H1 (cell line): ENCODE measurements around the gene MPP3. TPM values are rescaled to one million over a fixed set of nuclear protein-coding genes. Genes with fewer than 3 reads are reported as not detected.

Experiments used
- CTCF ChIA-PET: fragments of 300-600 bp; sonication (Branson Sonifier 250); formaldehyde crosslinking; loops from one replicate; lab custom pipeline; 2021; ENCODE audit not compliant: partially characterized antibody; lab: Charles Lee
- POLR2A ChIA-PET: fragments of 300-600 bp; sonication (Branson Sonifier 250); formaldehyde crosslinking; loops from one replicate; lab custom pipeline; 2021; ENCODE audit warnings: inconsistent platforms; ENCODE audit not compliant: partially characterized antibody; lab: Charles Lee
- DNase-seq, 2 experiments: peaks; one replicate each; pipeline versions ENCODE4 v3.0.0 to v3.0.0-alpha.2; 2010 to 2022; ENCODE audit warnings: low spot score in 2 of 2, low read depth in 1 of 2, mixed read lengths in 1 of 2
- FAIRE-seq: peaks from 2 replicates; lab custom pipeline; 2011; peaks lifted over from hg19 to GRCh38; lab: Jason Lieb, UNC
- H2AFZ ChIP-seq: 2 replicates; pipeline ENCODE4 v1.8.1; 2012; ENCODE audit warnings: low read length, inconsistent platforms
- H2AK5ac ChIP-seq: 2 replicates; pipeline ENCODE4 v1.6.1; 2013; ENCODE audit warnings: low read depth, low read length
- H2BK120ac ChIP-seq: replicated peaks from 2 replicates; pipeline ENCODE3; 2013; ENCODE audit warnings: low read depth, low read length, inconsistent platforms
- H2BK12ac ChIP-seq: 2 replicates; pipeline ENCODE4 v1.6.1; 2013; ENCODE audit warnings: low read depth, low read length
- H2BK15ac ChIP-seq: 2 replicates; pipeline ENCODE4 v1.6.1; 2013; ENCODE audit warnings: low read length
- H2BK20ac ChIP-seq: 2 replicates; pipeline ENCODE4 v1.6.1; 2013; ENCODE audit warnings: low read length
- H2BK5ac ChIP-seq: 2 replicates; pipeline ENCODE4 v1.6.1; 2013; ENCODE audit warnings: low read depth, low read length
- H3K14ac ChIP-seq: 2 replicates; pipeline ENCODE4 v1.6.1; 2013; ENCODE audit warnings: inconsistent platforms; ENCODE audit not compliant: insufficient read length
- H3K18ac ChIP-seq: 2 replicates; pipeline ENCODE4 v1.6.1; 2013; ENCODE audit warnings: low read length; ENCODE audit errors: extremely low read depth
- H3K23ac ChIP-seq: 2 replicates; pipeline ENCODE4 v1.6.1; 2013; ENCODE audit warnings: inconsistent platforms; ENCODE audit not compliant: insufficient read length
- H3K23me2 ChIP-seq: 2 replicates; pipeline ENCODE4 v1.6.1; 2013; ENCODE audit warnings: low read depth, low read length
- H3K27ac ChIP-seq: 2 replicates; pipeline ENCODE4 v1.6.1; 2011; ENCODE audit warnings: low read depth, low read length, inconsistent platforms
- H3K27me3 ChIP-seq, 4 experiments: replicated peaks in 1 of 4; 1 replicate in 1 of 4; 2 replicates in 3 of 4; pipeline versions ENCODE4 v1.6.1 to v1.8.1; 2011 to 2013; ENCODE audit warnings: low read length in 3 of 4, mild to moderate bottlenecking in 3 of 4, inconsistent platforms in 2 of 4, mixed read lengths in 2 of 4, moderate library complexity in 1 of 4; ENCODE audit not compliant: control insufficient read depth in 3 of 4, insufficient read depth in 3 of 4; ENCODE audit errors: extremely low read depth in 1 of 4
- H3K36me3 ChIP-seq, 4 experiments: 2 replicates each; pipeline versions ENCODE4 v1.6.1 to v1.8.1; 2011 to 2013; ENCODE audit warnings: mild to moderate bottlenecking in 4 of 4, low read length in 3 of 4, moderate library complexity in 2 of 4, control low read depth in 1 of 4, inconsistent platforms in 1 of 4; ENCODE audit not compliant: insufficient read depth in 4 of 4, control insufficient read depth in 2 of 4
- H3K4ac ChIP-seq: replicated peaks from 2 replicates; pipeline ENCODE3; 2013; ENCODE audit warnings: low read length, low read depth, mixed read lengths, inconsistent platforms; ENCODE audit not compliant: insufficient read length
- H3K4me1 ChIP-seq, 4 experiments: replicated peaks in 1 of 4; 1 replicate in 1 of 4; 2 replicates in 3 of 4; pipeline versions ENCODE4 v1.6.1 to v1.8.1; 2011 to 2013; ENCODE audit warnings: low read length in 3 of 4, inconsistent platforms in 2 of 4, mixed read lengths in 1 of 4; ENCODE audit not compliant: insufficient read depth in 4 of 4, control insufficient read depth in 3 of 4
- H3K4me2 ChIP-seq, 2 experiments: 2 replicates each; pipeline versions ENCODE4 v1.6.1 to v1.8.1; 2011 to 2013; ENCODE audit warnings: low read depth in 2 of 2, low read length in 2 of 2, control low read depth in 1 of 2, inconsistent platforms in 1 of 2, mild to moderate bottlenecking in 1 of 2; ENCODE audit not compliant: insufficient read depth in 1 of 2
- H3K4me3 ChIP-seq, 4 experiments: fragments of 200-600, 300-600 bp in 1 of 4; sonication (generic), shearing (Covaris generic), sonication (Bioruptor Twin) in 1 of 4; 2 replicates each; pipeline versions ENCODE4 v1.5.1 to v1.8.1; 2011 to 2016; ENCODE audit warnings: low read length in 4 of 4, low read depth in 3 of 4, control low read depth in 2 of 4, inconsistent platforms in 2 of 4, mild to moderate bottlenecking in 2 of 4, mixed read lengths in 1 of 4, moderate library complexity in 1 of 4; ENCODE audit not compliant: insufficient read depth in 2 of 4; ENCODE audit errors: extremely low read depth in 1 of 4
- H3K56ac ChIP-seq: replicated peaks from 2 replicates; pipeline ENCODE3; 2013; ENCODE audit warnings: low read depth, mild to moderate bottlenecking, mixed read lengths, low read length, inconsistent platforms; ENCODE audit not compliant: insufficient read length
- H3K79me1 ChIP-seq: 2 replicates; pipeline ENCODE4 v1.6.1; 2013; ENCODE audit warnings: low read depth, low read length, control low read depth
- H3K79me2 ChIP-seq, 2 experiments: 2 replicates each; pipeline versions ENCODE4 v1.6.1 to v1.8.1; 2012 to 2013; ENCODE audit warnings: low read length in 2 of 2, mild to moderate bottlenecking in 2 of 2, inconsistent platforms in 1 of 2; ENCODE audit not compliant: insufficient read depth in 2 of 2, control insufficient read depth in 1 of 2
- H3K9ac ChIP-seq, 4 experiments: replicated peaks in 1 of 4; 1 replicate in 1 of 4; 2 replicates in 3 of 4; pipeline versions ENCODE4 v1.6.1 to v1.8.1; 2011 to 2013; ENCODE audit warnings: low read depth in 3 of 4, low read length in 3 of 4, control low read depth in 2 of 4, mild to moderate bottlenecking in 2 of 4, moderate library complexity in 2 of 4, inconsistent platforms in 1 of 4; ENCODE audit errors: extremely low read depth in 1 of 4
- H3K9me3 ChIP-seq, 2 experiments: 2 replicates each; pipeline versions ENCODE4 v1.6.1 to v1.8.1; 2012 to 2013; ENCODE audit warnings: mild to moderate bottlenecking in 2 of 2, moderate library complexity in 2 of 2, control low read depth in 1 of 2, inconsistent platforms in 1 of 2, low read depth in 1 of 2, low read length in 1 of 2, mixed read lengths in 1 of 2; ENCODE audit not compliant: insufficient read depth in 2 of 2
- H4K20me1 ChIP-seq, 2 experiments: replicated peaks in 1 of 2; 2 replicates each; pipeline versions ENCODE3 to v1.8.1; 2011 to 2013; ENCODE audit warnings: inconsistent platforms in 2 of 2, low read length in 2 of 2, mild to moderate bottlenecking in 1 of 2; ENCODE audit not compliant: insufficient read depth in 2 of 2, control insufficient read depth in 1 of 2
- H4K5ac ChIP-seq: 2 replicates; pipeline ENCODE4 v1.6.1; 2013; ENCODE audit warnings: low read length, low read depth, mixed read lengths, inconsistent platforms; ENCODE audit not compliant: insufficient read length
- H4K8ac ChIP-seq: 2 replicates; pipeline ENCODE4 v1.8.0; 2013; ENCODE audit warnings: mild to moderate bottlenecking, moderate library complexity, low read length, inconsistent platforms; ENCODE audit not compliant: insufficient read depth; ENCODE audit errors: extremely low read depth
- H4K91ac ChIP-seq: replicated peaks from 2 replicates; pipeline ENCODE3; 2013; ENCODE audit warnings: low read length, mixed read lengths, inconsistent platforms; ENCODE audit not compliant: insufficient read length
- ATF3 ChIP-seq: IDR thresholded peaks from 2 replicates; pipeline ENCODE4 v1.6.1; 2011; ENCODE audit warnings: low read depth, mild to moderate bottlenecking, low read length; ENCODE audit not compliant: insufficient read depth
- E2F6 ChIP-seq: IDR thresholded peaks from 2 replicates; pipeline ENCODE4 v1.6.1; 2012; ENCODE audit warnings: inconsistent platforms
- FOSL1 ChIP-seq: IDR thresholded peaks from 2 replicates; pipeline ENCODE4 v1.6.1; 2011; ENCODE audit warnings: mild to moderate bottlenecking, low read depth, low read length, moderate library complexity; ENCODE audit not compliant: insufficient read depth
- KDM1A ChIP-seq: fragments of 200-600, 300-600 bp; sonication (generic); IDR thresholded peaks from 2 replicates; pipeline ENCODE4 v1.7.1; 2016; ENCODE audit warnings: mild to moderate bottlenecking, low read length, borderline replicate concordance
- KDM4A ChIP-seq: IDR thresholded peaks from one replicate; pipeline ENCODE4 v1.7.1; 2012; ENCODE audit warnings: low read depth, mild to moderate bottlenecking, moderate library complexity, low read length, inconsistent platforms; ENCODE audit not compliant: severe bottlenecking
- MAFK ChIP-seq: IDR thresholded peaks from 2 replicates; pipeline ENCODE4 v1.6.1; 2012; ENCODE audit warnings: low read depth, mild to moderate bottlenecking, improper control_type of control experiment, low read length
- NRF1 ChIP-seq: IDR thresholded peaks from 2 replicates; pipeline ENCODE4 v1.6.1; 2011; ENCODE audit warnings: mild to moderate bottlenecking, low read depth, low read length, improper control_type of control experiment
- RFX5 ChIP-seq: IDR thresholded peaks from 2 replicates; pipeline ENCODE4 v1.6.1; 2011; ENCODE audit warnings: low read depth, low read length, improper control_type of control experiment, borderline replicate concordance
- RXRA ChIP-seq: IDR thresholded peaks from 2 replicates; pipeline ENCODE4 v1.6.1; 2011; ENCODE audit warnings: low read depth, mild to moderate bottlenecking, low read length, moderate library complexity; ENCODE audit not compliant: insufficient read depth
- SIRT6 ChIP-seq: IDR thresholded peaks from one replicate; pipeline ENCODE4 v1.7.1; 2012; ENCODE audit warnings: low read length, inconsistent platforms
- SP2 ChIP-seq: IDR thresholded peaks from 2 replicates; pipeline ENCODE4 v1.6.1; 2012; ENCODE audit warnings: mild to moderate bottlenecking, low read length, inconsistent platforms
- SRF ChIP-seq: IDR thresholded peaks from 2 replicates; pipeline ENCODE4 v1.6.1; 2011; ENCODE audit warnings: mild to moderate bottlenecking, low read depth, low read length, moderate library complexity
- TAF1 ChIP-seq: IDR thresholded peaks from 2 replicates; pipeline ENCODE4 v1.6.1; 2011; ENCODE audit warnings: mild to moderate bottlenecking, low read depth, low read length
- YY1 ChIP-seq: IDR thresholded peaks from 2 replicates; pipeline ENCODE4 v1.6.1; 2011; ENCODE audit warnings: low read depth, mild to moderate bottlenecking, low read length
- WGBS, 2 experiments: shearing (Covaris generic) in 1 of 2; methylation state at CpG; one replicate each; pipeline versions ENCODE4 v1.1.6 to v1.1.7; 2013 to 2015; ENCODE audit warnings: low lambda C conversion rate in 2 of 2, mixed read lengths in 2 of 2, inconsistent platforms in 1 of 2, low coverage in 1 of 2, missing lambda C conversion rate in 1 of 2; ENCODE audit not compliant: insufficient replicate concordance in 2 of 2, insufficient coverage in 1 of 2, insufficient read length in 1 of 2; ENCODE audit errors: extremely low coverage in 1 of 2, missing lambda C conversion rate in 1 of 2; 5-methylcytosine and 5-hydroxymethylcytosine counted together
- polyA plus RNA-seq, 7 experiments: library from polyadenylated mRNA; depleted of rRNA in 3 of 7; stranded (reverse) in 5 of 7; unstranded in 2 of 7; fragments of >200 nt in 5 of 7; fragments of 200-250 nt in 2 of 7; gene quantifications; 1 replicate in 5 of 7; 2 replicates in 1 of 7; 4 replicates in 1 of 7; pipeline versions ENCODE4 v1.2.1 to v1.2.3, GENCODE V29; 2011 to 2013; ENCODE audit warnings: missing spikeins in 2 of 7, mixed read lengths in 2 of 7
- total RNA-seq: library from RNA; stranded (reverse); fragmentation: NEBNext Ultra II Directional; extraction: Animal tissue kit (Norgen Biotek cat#: 25700); gene quantifications from 2 replicates; pipeline ENCODE4 v1.2.1, GENCODE V29; 2021

Gene MPP3
- total and polyA plus RNA-seq, 2 of the 8 experiments (the other 6 are each of a cell fraction or from before 2014, with no cell fraction given): 3.1 to 6.1 TPM

- Histone ChIP-seq H4K91ac (no peak overlapping the region), H3K36me3 (peaks cover 3 to 21% (median 8%) of the 10 kb centered on the region in 4 experiments; a peak in 5 of 8 replicates), H3K23me2 (no peaks in the 10 kb centered on the region), H3K4me2 (no peak overlapping the region), H3K79me2 (no peaks in the 10 kb centered on the region), H2BK12ac (no peak overlapping the region), H3K27me3 (no peaks in the 10 kb centered on the region), H3K56ac (no peak overlapping the region), H2AK5ac (no peak overlapping the region), H2BK20ac (no peak overlapping the region), H3K4ac (no peak overlapping the region), H3K9me3 (no peaks in the 10 kb centered on the region), H4K5ac (no peak overlapping the region), H4K20me1 (no peaks in the 10 kb centered on the region), H4K8ac (no peak overlapping the region), H2AFZ (no peak overlapping the region), H3K4me3 (no peak overlapping the region), H3K79me1 (no peaks in the 10 kb centered on the region; the same call in 1 of the 2 replicates), H3K9ac (no peak overlapping the region), H3K18ac (no peak overlapping the region), H3K27ac (no peak overlapping the region), H2BK15ac (no peak overlapping the region), H3K23ac (no peak overlapping the region), H2BK120ac (no peak overlapping the region), H2BK5ac (no peak overlapping the region), H3K14ac (no peak overlapping the region), H3K4me1 (no peaks in the 10 kb centered on the region)
- DNase-seq: no peak
- ChIA-PET CTCF (interaction anchor here (1.1 to 15.3 kb wide), 11 partner anchors 18 to 193 kb away, joined by 3 to 220 read pairs (median 13); partner anchors contain the start of gene CD300LG), POLR2A (interaction anchor here (1.4 kb wide), 1 partner anchor 9 kb away, joined by 3 read pairs; no protein-coding TSS in a partner anchor)
- FAIRE-seq: no peak
- WGBS, 2 experiments: 87% methylated on average over 9 of the region's 9 CpGs; no CpG with 5 or more reads in 1 of the 2 experiments
- TF ChIP-seq ATF3 (no peak), TAF1 (no peak), MAFK (no peak), SRF (no peak), SIRT6 (no peak), RFX5 (no peak), SP2 (no peak), KDM4A (no peak), NRF1 (no peak), E2F6 (no peak), FOSL1 (no peak), RXRA (no peak), KDM1A (no peak), YY1 (no peak)
Measured at GRCh38 chr17:43768382-43768781, 64.6 kb downstream of the MPP3 start.
